HepG2 (cell line): ENCODE results near the gene STC2. TPM values are rescaled to one million over a fixed set of nuclear protein-coding genes. Genes with fewer than 3 reads are reported as not detected.

ENCODE experiments used
- CREB3 ChIP-seq: sonication (generic); formaldehyde crosslinking; IDR thresholded peaks from 2 replicates; pipeline ENCODE4 v1.5.0; 2020; ENCODE audit warnings: missing genetic modification reagents
- MNT ChIP-seq: fragments of 450-650 bp; IDR thresholded peaks from 2 replicates; pipeline ENCODE4 v1.6.1; 2016
- MXD1 ChIP-seq: sonication (generic); formaldehyde crosslinking; IDR thresholded peaks from 2 replicates; pipeline ENCODE4 v1.4.0; 2020; ENCODE audit warnings: mild to moderate bottlenecking, missing genetic modification reagents
- MZF1 ChIP-seq: sonication (generic); formaldehyde crosslinking; IDR thresholded peaks from 2 replicates; pipeline ENCODE4 v1.8.1; 2023; ENCODE audit warnings: mild to moderate bottlenecking, missing genetic modification reagents, borderline replicate concordance
- NFIC ChIP-seq: IDR thresholded peaks from 2 replicates; pipeline ENCODE4 v1.6.1; 2012; ENCODE audit warnings: mild to moderate bottlenecking, low read length, inconsistent platforms
- NFYB ChIP-seq: sonication (generic); formaldehyde crosslinking; IDR thresholded peaks from 2 replicates; pipeline ENCODE4 v1.4.0; 2020; ENCODE audit warnings: missing genetic modification reagents
- POLR2A ChIP-seq, 2 experiments: IDR thresholded peaks; 2 replicates each; pipeline ENCODE4 v1.6.1; 2011; ENCODE audit warnings: low read depth in 2 of 2, low read length in 2 of 2, mild to moderate bottlenecking in 1 of 2, moderate library complexity in 1 of 2; ENCODE audit not compliant: insufficient read depth in 1 of 2
- PPARG ChIP-seq: conservative IDR thresholded peaks from 2 replicates; pipeline ENCODE4 v1.6.1; 2016; ENCODE audit warnings: missing biosample characterization, missing genetic modification reagents
- RFXANK ChIP-seq: IDR thresholded peaks from 2 replicates; pipeline ENCODE4 v1.6.1; 2016
- SNAPC2 ChIP-seq: sonication (generic); formaldehyde crosslinking; IDR thresholded peaks from 2 replicates; pipeline ENCODE4 v1.8.1; 2022; ENCODE audit warnings: mild to moderate bottlenecking, missing genetic modification reagents
- ZBTB10 ChIP-seq: sonication (generic); formaldehyde crosslinking; IDR thresholded peaks from 2 replicates; pipeline ENCODE4 v1.4.0; 2020; ENCODE audit warnings: missing genetic modification reagents, borderline replicate concordance
- ZBTB26 ChIP-seq: IDR thresholded peaks from 2 replicates; pipeline ENCODE4 v1.6.1; 2016; ENCODE audit warnings: missing compliant biosample characterization, missing genetic modification reagents, borderline replicate concordance
- ZBTB33 ChIP-seq: sonication (generic); formaldehyde crosslinking; IDR thresholded peaks from 2 replicates; pipeline ENCODE4 v1.4.0; 2020; ENCODE audit warnings: missing genetic modification reagents
- ZBTB7B ChIP-seq: sonication (generic); formaldehyde crosslinking; IDR thresholded peaks from 2 replicates; pipeline ENCODE4 v1.4.0; 2020; ENCODE audit warnings: missing genetic modification reagents
- ZKSCAN1 ChIP-seq: fragments of 150-350 bp; IDR thresholded peaks from 2 replicates; pipeline ENCODE4 v1.6.1; 2014; ENCODE audit warnings: low read length
- ZNF138 ChIP-seq: sonication (generic); formaldehyde crosslinking; IDR thresholded peaks from 2 replicates; pipeline ENCODE4 v1.5.0; 2020; ENCODE audit warnings: mild to moderate bottlenecking, low read depth, missing genetic modification reagents
- ZNF205 ChIP-seq: IDR thresholded peaks from 2 replicates; pipeline ENCODE4 v1.6.1; 2018; ENCODE audit warnings: missing biosample characterization, missing genetic modification reagents
- ZNF784 ChIP-seq: sonication (generic); formaldehyde crosslinking; IDR thresholded peaks from 2 replicates; pipeline ENCODE4 v1.5.1; 2020; ENCODE audit warnings: missing genetic modification reagents, mild to moderate bottlenecking, borderline replicate concordance
- ZNF839 ChIP-seq: sonication (generic); formaldehyde crosslinking; IDR thresholded peaks from 2 replicates; pipeline ENCODE4 v1.4.0; 2020; ENCODE audit warnings: missing genetic modification reagents, mild to moderate bottlenecking, borderline replicate concordance
- polyA plus RNA-seq, 8 experiments: library from polyadenylated mRNA; depleted of rRNA in 3 of 8; stranded (reverse) in 7 of 8; unstranded in 1 of 8; fragments of >200 nt; fragmentation: Illumina TruSeq in 4 of 8; extraction: Trizol in 4 of 8; gene quantifications; 2 replicates each; pipeline versions ENCODE4 v1.2.1 to v1.2.3, GENCODE V29; 2011 to 2016; ENCODE audit warnings: low read depth in 4 of 8, missing spikeins in 1 of 8, mixed read lengths in 1 of 8; ENCODE audit not compliant: insufficient read depth in 1 of 8
- total RNA-seq, 5 experiments: library from RNA; depleted of rRNA; stranded (reverse); fragments of >200 nt; fragmentation: Illumina TruSeq; extraction: Trizol; gene quantifications; 2 replicates each; pipeline ENCODE4 v1.2.3, GENCODE V29; 2016; ENCODE audit warnings: low read depth in 1 of 5

Gene STC2
- total and polyA plus RNA-seq, 2 of the 13 experiments (the other 11 are each of a cell fraction or from before 2014, with no cell fraction given), result 27.1 to 69.2 TPM

- TF ChIP-seq MNT (peak; percentile 54; the same call in 1 of the 2 replicates), POLR2A (IDR thresholded peaks at IDR 0.05; ENCODE audit: insufficient read depth in 1 of 2, low read depth in 2 of 2, low read length in 2 of 2) (no peak), MXD1 (CRISPR knock-in tag) (peak; percentile 99), CREB3 (CRISPR knock-in tag) (peak; percentile 98), ZNF839 (peak; percentile 90; the same call in 1 of the 2 replicates), NFIC (no peak), MZF1 (CRISPR knock-in tag) (no peak), ZKSCAN1 (no peak), ZBTB33 (CRISPR knock-in tag) (peak; percentile 64; the same call in 1 of the 2 replicates), ZNF205 (CRISPR knock-in tag) (peak; percentile 93), ZNF138 (CRISPR knock-in tag) (peak; percentile 99), RFXANK (peak; percentile 81; the same call in 1 of the 2 replicates), ZNF784 (peak; percentile 96), ZBTB7B (peak; percentile 86), ZBTB10 (CRISPR knock-in tag) (peak; percentile 87; the same call in 1 of the 2 replicates), PPARG (CRISPR knock-in tag) (peak; percentile 72), ZBTB26 (CRISPR knock-in tag) (peak; percentile 93; the same call in 1 of the 2 replicates), SNAPC2 (CRISPR knock-in tag) (peak; percentile 99), NFYB (peak; percentile 40; the same call in 1 of the 2 replicates)
These were observed 44.6 kb downstream of the STC2 start (continued) for GRCh38 chr5:173283318-173284288.
